ENCODE results near the gene BCKDHB.

Gene BCKDHB

DNA sequence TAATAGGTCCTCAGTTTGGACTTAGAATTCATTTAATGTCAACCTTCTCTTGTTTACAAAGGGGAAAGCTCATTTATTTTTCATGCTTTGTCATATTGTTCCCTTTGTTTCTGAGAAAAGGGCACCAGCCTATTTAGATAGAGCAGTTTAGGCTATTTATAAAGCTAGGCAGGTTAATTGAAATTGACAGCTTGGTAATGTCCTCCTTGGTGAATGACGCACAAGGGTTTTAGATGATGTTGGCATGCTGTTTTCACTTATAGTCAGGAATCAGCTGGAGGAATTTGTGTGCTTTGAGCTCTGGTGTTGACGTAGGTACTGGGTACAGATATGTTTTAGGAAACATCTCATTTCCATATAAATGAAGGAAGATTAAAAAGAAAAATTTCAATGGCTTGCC is 45.2 kb downstream of the BCKDHB start:
- DNase-seq: no peak

- no peak for DNase-seq
Measured at GRCh38 chr6:80154160-80154559, 47.7 kb downstream of the BCKDHB start.

DNA sequence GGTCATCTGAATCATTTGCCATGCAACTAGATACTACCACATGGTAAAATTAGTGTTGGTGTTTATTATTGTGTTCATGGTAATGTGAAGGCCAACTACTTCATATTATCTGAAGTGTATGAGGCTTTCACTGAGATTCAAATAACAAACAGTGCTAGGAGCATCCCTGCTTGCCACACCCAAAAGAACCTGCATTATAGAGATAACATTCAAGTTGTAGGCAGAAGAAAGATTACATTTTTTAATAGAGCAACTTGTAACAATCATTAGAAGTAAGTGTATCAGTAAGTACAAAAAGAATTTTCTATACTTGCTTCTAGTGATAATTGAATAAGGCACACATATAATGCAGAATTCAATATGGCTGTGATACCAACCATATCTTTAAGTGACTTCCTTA is 49.8 kb downstream of the BCKDHB start:
- DNase-seq: no peak

- no peak for DNase-seq
Measured at GRCh38 chr6:80158478-80158989, 52.1 kb downstream of the BCKDHB start.

GRCh38 chr6:80161434-80161833 is 55.0 kb downstream of the BCKDHB start:
- no peak for DNase-seq

- DNase-seq: peak; percentile 84
Measured at GRCh38 chr6:80163754-80164187, 57.3 kb downstream of the BCKDHB start.

GRCh38 chr6:80165143-80165542 is 58.7 kb downstream of the BCKDHB start:
- peak; percentile 37 for DNase-seq

- no peak for DNase-seq
Measured at GRCh38 chr6:80165819-80166218, 59.3 kb downstream of the BCKDHB start.

- DNase-seq: no peak
Measured at GRCh38 chr6:80170433-80170832, 64.0 kb downstream of the BCKDHB start.

GRCh38 chr6:80173411-80173810 is 66.9 kb downstream of the BCKDHB start:
- DNase-seq: no peak

DNA sequence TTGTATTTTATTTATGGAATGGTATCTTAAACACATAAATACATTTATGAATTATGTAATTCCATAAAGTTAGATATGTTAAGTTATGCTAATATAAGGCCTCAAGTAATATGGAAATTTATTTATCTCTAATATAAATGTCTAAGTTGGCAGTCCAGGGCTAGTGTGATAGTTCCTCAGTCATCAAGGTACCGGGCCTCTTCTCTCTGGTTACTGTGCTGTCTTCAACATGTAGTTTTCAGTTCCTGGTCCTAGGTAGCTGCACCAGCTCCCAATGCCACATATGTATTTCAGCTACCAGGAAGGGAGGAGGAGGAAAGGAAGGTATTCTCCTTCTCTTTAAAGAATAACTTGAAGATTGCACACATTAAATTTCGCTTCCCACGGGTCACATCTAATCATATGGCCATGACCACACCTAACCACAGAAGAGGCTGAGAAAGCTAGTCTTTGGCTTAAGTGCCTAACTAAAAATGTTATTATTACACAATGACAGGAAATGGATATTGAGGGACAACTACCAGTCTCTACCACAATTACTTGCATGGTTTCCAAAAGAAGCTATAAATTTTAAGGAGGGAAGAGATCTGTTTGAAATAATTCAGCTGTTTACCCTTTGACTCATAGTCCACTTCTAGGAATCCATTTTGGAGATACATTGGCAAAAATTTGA is 68.6 kb downstream of the BCKDHB start:
- DNase-seq: peak; percentile 86

GRCh38 chr6:80179695-80180094 is 73.2 kb downstream of the BCKDHB start:
- no peak for DNase-seq

DNA sequence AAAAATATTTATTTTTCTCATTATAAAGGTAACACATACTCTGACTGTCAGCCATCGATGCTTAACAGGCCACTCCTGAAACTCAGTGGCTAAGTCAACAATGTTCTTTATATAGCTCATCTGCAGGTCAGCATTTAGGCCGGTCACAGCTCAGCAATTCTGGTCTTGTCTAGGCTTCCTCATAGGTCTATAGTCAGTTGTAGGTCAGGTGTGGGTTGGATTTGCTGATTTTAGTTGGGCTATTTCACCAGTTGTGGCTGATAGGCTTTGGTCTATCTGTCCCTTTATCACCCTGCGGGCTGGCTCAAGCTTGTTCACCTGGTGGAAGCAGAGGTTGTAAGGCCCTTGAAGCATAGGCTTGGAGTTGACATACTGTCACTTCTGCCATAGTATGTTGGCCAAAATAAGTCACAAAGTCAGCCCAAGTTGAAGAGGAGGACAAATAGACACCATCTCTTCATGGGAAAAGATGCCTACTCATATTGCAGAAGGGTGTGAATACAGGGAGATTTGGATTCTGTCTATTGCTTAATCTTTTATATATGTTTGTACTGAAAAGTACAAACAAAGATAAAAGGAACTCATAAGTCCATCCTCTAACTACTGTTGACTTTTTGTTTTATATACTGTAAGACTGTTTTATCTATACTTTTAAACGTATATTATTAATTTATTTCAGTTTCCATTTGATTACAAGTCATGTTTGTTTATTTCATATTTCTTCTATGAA is 75.0 kb downstream of the BCKDHB start:
- no peak for DNase-seq

DNA sequence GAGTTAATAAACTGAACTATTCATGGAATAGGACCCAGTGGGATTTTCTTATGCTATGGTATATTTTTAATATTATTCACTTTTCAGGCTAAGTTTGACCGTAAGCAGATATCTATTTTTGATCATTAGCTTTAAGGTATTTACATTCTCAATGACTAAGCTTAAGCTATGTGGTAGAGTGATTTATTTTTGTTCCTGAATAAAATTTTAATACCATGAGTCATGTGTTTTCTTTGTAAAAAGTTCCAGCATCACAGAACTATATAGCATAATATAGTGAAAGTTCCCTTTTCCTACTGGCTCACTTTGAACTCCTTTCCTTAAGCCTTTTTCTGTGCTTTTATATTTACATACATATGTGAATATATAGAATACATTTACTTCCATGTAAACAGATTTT is 75.8 kb downstream of the BCKDHB start:
- DNase-seq: peak; percentile 75

DNA sequence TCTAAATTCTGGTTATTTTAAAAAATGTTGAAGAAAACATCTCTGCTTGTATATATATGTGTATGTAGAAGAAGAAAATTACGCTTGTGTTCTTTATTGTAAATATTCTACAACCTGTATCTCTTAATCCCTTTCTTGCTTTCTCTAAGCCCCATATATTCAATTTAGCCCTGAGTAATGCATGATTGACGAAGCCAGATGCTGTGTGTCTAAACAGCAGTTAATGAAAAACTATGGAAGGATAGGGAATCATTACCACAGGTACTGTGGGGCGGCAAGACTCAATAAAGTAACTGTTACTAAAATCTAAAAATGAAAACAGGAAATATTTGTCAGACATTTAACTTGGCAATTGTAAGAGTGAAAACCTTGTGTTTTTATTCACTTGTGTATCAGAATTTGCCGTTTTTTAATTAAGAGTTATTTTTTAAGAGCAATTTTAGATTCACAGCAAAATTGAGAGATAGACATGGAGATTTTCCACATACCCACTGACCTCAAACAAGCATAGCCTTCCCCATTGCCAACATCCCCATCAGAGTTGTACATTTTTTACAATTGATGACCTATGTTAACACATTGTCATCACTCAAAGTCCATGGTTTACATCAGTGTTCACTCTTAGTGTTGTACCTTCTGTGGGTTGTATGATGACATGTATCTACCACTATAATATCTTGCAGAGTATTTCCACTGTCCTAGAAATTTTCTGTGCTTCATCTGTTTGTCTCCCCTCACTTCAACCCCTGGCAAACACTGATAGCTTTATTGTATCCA is 76.7 kb downstream of the BCKDHB start:
- peak; percentile 50 for DNase-seq

DNA sequence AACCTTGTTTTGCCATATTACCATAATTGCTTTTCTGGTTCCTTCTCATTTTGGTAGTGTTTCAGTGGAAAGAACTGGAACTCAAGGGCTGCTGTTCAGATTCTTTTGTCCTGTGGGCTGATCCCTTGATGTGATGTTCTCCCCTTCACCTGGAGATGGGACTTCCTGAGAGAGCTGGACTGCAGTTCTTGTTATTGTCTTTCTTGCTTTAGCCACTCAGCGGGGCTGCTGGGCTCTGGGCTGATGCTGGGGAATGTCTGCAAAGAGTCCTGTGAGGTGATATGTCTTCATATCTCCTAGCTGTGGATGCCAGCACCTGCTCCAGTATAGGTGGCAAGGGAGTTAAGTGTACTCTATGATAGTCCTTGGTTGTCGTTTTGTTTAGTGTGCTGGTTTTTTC is 79.0 kb downstream of the BCKDHB start:
- no peak for DNase-seq

DNA sequence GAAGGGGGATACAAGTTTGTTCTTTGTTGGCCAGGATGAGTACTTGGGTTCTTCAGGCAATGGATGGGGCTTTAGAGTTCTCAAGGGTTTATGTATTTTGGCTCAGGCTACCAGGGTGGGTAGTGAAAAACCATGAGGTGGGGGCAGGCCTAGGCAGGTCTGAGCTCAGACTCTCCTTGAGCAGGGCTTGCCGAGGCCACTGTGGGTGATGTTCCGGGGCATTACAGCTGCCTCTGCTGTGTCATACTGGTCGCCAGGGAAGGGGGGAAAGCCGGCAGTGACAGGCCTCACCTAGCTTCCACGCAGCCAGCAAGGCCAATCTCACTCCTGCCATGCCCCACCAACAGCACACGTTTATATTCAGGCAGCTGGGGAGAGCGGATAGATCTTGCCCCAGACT is 79.6 kb downstream of the BCKDHB start:
- DNase-seq: no peak

GRCh38 chr6:80196906-80197305 is 90.4 kb downstream of the BCKDHB start:
- no peak for DNase-seq

DNA sequence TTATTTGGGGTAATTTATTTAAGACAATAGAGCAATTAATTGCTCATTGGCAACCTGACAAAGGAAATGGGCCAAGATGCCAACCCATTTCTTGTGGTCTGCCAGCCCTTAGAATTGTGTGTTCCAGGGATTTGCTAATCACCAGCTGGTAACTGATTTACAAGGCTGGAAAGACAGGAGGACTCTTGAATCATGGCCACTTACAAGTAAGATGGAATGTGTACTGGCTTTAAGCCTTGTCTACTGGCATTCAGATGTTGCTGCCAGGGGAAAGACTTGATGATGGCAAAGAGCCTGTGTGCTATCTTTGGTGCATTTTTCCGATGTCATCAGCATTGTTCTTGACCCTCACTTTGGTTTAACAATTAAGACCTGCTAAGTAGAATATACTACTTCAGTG is 91.0 kb downstream of the BCKDHB start:
- DNase-seq: peak; percentile 21

DNA sequence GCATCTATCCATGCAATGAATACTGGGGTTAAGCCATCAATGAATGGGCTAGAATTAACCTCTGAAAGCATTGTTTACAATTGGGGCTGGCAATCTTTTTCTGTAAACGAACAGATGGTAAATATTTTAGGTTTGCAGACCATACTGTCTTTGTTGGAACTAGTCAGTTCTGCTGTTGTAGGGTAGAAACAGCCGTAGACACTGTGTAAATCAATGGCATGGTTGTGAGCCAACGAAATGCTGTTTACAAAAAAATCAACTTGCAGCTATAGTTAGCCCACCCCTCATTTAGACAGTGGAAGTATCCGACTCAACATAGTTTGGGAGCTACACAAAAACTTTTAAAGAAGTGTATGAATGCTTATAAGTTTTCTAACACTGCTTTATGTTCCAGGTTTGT is 91.5 kb downstream of the BCKDHB start:
- no peak for DNase-seq

GRCh38 chr6:80203283-80203682 is 96.8 kb downstream of the BCKDHB start:
- DNase-seq: no peak

GRCh38 chr6:80205404-80205803 is 98.9 kb downstream of the BCKDHB start:
- no peak for DNase-seq

DNA sequence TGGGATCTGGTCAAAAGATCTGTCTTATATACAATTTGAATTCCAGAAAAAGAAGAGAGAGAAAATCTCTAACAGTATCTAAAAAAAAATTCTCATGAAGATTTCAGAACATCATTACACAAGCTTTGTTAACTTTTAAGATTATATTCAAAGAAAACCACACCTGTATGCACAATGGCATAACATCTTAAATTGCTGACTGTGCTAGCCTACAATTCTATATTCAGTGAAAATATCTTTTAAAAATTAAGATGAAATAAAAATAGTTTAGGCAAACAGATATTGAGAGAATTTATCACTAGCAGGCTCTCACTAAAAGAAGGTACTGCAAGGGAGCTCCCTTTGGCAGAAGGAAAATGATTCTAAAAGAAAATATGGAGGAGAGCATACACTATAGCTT is 100.3 kb downstream of the BCKDHB start:
- DNase-seq: no peak
